HCEC 1CT (cell line): ENCODE data around the gene C2orf78.
"Not testable (repeated sequence)": the region's sequence is repeated elsewhere in the genome, so short reads cannot be mapped to it uniquely, and the experiment has no call there.

Source experiments
- DNase-seq: peaks from one replicate; pipeline ENCODE4 v3.0.0-alpha.2; 2017

The C2orf78 gene, protein sequence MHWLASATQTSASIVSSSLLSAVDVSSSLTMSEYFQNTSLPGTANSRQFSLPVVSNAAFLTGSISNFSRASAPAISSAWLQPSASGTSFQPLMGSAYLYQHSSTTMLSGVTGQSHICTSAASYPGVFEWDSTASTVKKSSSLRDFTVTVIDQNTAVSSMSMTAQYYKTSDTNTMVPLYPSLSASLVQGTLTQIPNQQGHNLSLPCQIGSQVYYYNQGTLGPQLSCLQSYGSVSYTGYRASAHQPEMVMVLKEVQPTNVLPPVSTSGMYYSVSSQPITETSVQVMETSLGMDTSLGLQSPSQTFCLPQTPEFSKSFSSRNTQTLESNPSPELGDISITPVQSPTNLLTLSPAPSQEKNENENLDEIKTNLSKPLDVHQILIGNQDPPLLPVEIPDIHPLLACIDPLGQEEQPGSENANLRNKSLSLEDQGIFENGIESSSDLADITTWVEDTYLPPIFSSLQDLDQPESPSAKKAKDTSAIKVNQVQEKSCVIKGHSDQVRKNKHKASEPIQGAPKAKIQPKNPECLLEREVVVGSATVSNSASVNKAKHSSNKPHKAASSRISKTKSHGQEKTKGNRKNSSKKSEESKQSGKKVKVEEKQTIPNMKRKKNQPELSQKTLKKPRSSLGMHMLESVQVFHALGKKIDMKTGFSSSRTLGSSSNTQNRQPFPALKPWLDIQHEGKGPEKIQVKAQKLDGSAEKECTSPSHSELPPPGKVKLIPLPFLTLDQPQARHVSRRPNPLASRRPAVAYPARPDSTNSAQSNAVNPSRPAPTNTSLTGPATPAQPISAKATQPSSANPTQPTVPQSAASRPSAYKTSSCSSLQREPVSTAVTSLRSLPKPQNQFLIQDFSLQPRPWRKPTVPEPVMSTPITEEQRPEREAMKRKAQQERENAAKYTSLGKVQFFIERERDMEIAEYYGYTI

GRCh38 chr2:73783883-73784282 is at the start of gene C2orf78:
Gene C2orf78 (plus strand): TSS chr2:73784183. CDS start chr2:73784310, 127 bp downstream.
- not testable (repeated sequence) for DNase-seq

DNA sequence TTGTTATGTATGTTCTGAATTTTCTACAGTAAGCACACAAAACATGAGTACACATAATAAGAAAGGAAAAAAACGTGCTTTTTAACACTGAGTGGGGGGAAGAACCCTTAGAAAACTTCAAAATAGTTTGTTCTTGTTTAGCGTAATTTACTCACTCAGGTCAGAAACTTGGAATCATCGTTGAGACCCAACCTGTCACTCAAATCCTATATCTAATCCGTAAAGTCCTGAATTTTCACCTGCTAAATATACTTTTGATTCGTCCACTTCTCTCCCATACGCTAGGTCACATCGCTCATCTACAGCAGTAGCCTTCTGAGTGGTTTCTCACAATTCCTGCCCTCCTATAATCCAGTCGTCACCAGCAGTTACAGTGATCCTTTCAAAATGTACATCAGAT is 47.6 kb upstream of the C2orf78 start:
- DNase-seq, result no peak

DNA sequence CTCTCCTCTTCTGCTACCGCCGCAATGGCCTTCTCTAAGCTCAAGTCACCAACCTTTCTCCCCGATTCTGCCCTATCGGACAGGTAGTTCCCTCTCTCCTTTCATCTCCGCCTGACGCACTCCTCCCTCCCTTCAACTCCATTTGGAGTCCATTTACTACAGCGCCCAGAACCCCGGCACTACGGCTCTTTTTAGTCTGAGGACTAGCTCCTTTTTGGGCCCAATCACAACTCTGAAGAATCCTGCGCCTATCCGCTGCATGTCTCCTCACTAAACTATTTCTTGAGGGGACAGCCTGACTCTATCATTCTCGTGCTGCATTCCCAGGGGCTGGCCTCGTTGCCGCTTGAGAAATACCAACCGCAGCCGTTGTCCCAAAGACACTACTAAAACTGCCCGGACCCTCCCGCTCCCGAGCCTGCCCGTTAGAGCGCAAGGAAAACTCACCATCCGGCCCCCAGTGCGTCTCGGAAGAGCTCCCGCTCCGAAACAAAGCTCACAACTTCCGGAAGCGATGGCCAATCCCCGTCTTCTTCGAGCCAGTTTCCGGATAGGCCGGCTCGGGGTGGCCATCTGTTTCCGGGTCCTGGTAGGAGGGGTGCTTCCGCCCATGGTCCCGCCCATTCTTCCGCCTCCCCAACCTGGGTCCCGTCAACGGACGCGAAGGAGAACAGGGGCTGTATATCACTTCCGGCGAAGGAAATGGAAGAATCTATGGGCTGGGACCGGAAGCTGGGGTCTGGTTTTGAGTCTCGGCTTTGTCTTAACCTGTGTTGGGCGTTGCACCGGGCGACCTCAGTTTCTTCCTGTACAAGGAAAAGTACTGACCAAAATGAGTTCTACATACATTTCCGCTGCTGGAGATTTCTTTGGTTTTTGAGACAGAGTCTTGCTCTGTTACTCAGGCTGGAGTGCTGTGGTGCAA is 46.9 kb upstream of the C2orf78 start, which contains the start of gene TPRKB:
Gene TPRKB (minus strand): TSS at position 491 of the 925 bp plus-strand sequence. CDS start 2,776 bp downstream, outside the sequence.
- DNase-seq, result peak; percentile 98

DNA sequence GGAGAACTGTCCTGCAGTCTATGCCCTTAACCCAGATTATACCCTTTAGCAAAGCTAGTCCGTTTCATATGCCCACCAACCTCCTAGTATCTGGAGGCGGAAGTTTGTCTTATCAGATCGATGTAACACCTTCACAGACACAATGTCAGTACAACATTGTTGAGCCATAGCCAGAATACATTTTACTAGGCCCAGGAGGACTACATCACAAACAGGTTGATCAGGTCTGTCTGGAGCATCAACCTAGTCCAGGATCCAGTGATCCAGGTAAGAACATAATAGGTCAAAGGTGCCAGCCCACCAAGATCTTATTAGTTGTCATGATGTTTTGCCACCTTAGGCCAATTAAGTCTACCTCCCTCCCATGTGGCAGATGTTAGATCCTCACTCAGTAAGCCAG is 44.9 kb upstream of the C2orf78 start:
- no peak for DNase-seq

DNA sequence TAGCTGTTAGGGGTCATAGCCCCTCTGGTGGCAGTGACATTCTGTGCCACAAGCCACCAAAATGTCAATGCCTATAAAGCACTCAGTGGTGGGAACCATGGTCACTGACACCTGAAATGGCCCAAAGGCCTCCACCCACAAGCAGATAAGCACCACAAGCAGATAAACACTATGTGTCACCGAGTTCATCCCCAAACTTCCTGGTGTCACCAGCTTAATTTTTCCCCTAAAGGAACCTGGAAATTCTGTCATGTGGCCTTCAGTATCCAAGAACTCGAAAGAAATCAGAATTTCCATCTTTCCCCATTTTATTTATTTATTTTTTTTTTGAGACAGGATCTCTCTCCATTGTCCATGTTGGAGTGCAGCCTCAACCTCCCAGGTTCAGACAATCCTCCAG is 43.2 kb upstream of the C2orf78 start:
- DNase-seq, result no peak

GRCh38 chr2:73746015-73746876 is 37.7 kb upstream of the C2orf78 start:
- DNase-seq, result no peak

DNA sequence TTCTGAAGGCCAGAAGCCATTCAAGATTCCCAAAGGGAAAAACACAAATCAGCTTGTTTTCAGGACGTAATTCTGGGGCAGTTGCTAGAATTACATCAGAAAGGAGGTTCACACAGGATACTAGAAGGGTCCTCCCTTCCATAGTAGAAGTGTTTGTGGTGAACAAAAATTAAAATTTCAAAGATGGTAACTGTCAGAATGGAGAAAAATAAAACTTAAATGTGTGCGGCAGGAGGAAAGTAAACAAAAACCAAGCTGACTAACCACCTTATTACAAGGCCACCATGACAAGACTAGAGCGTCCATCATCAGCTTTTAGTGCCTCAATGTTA is 37.1 kb upstream of the C2orf78 start:
- no peak for DNase-seq

GRCh38 chr2:73749314-73749713 is 34.7 kb upstream of the C2orf78 start:
- no peak for DNase-seq

- DNase-seq, result not testable (repeated sequence)
These were observed 29.7 kb upstream of the C2orf78 start for GRCh38 chr2:73754332-73754731.

- no peak for DNase-seq
These were observed 24.7 kb upstream of the C2orf78 start for GRCh38 chr2:73759285-73759764.

GRCh38 chr2:73759904-73760303 is 24.1 kb upstream of the C2orf78 start:
- DNase-seq, result no peak

DNA sequence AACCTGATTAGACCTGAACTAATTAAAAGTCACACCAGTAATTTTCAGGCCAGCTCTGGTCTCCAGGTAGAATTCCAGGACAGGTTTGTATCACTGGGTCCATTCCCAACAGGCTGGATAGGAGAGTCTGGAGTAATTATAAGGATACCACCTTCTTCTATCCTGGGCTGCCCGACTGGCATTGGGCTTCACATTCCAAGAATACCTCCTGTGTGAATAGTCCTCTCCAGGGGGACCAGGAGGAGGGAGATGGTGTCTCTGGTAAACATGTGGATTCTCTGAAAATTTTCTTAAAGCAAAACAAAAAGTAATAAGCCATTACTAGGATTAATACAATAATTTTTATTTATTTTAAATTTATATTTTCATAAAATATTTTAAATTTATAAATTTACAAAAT is 21.4 kb upstream of the C2orf78 start:
- no peak for DNase-seq

DNA sequence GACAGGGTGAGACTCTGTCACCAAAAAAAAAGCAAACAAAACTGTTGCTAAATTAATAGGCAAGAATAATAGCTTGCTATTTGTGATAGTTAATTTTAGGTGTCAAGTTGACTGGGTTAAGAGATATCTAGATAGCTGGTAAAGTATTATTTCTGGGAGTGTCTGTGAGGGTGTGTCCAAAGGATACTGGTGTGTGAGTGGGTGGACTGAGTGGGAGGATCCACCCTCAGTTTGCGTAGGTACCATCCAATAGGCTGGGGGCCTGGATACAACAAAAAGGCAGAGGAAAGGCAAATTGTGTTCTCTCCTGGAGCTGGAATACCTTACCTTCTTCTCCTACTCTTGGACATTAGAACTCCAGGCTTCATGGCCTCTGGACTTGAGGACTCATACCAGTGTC is 19.0 kb upstream of the C2orf78 start:
- DNase-seq, result no peak

DNA sequence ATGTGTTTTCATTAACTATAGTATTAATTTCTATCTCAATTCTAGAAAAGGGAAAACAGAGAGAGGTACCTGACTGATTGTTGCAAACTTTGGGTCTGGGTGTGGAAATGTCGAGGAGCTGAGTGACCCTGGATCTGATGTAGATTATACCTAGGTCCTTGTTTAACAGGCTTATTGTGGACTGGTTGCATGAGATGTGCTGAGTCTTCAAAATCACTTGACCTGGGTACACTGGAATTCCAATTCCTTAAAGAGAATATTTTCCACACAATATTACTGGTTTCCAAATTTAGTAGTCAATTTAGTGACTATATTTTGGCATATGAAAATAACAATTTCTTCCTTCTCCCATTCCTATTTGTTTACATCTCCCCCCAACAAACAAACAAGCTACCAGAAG is 17.6 kb upstream of the C2orf78 start:
- DNase-seq, result no peak

DNA sequence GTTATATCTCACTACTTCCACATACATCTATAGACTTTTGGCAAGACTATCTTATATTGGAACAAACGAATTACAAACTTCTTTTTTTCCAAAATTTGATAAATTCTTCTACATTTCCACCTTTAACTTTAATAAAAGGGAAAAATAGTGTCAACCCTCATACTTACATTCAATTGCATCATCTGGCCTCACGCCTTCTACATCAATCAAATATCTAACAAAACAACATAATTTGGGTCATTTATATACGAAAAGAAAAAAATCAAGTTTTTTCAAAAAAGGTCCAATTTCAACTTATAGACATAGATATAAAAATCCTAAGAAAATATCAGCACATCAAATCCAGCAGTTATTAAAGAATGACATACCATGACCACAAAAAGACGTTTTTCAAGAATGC is 17.0 kb upstream of the C2orf78 start:
- DNase-seq, result no peak

DNA sequence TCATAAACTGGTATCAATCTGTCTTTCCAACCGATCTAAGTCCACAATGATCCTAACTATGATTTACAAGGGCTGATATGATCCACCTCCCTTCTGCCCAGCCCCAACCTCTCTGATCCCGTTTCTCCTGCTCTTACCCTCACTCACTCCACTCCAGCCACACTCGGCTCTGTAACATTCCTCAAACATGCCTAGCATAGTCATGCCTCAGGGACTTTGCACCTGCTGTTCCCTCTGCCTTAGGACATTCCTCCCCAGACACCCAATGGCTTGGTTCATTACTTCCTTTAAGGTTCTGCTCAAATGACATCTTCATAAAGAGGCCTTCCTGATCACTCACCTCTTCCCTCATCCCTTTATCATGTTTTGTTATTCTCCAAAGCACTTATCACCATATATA is 13.3 kb upstream of the C2orf78 start:
- DNase-seq, result no peak

- no peak for DNase-seq
These were observed 11.2 kb upstream of the C2orf78 start for GRCh38 chr2:73772819-73773218.

- DNase-seq, result no peak
These were observed 7.6 kb upstream of the C2orf78 start for GRCh38 chr2:73776381-73776780.

DNA sequence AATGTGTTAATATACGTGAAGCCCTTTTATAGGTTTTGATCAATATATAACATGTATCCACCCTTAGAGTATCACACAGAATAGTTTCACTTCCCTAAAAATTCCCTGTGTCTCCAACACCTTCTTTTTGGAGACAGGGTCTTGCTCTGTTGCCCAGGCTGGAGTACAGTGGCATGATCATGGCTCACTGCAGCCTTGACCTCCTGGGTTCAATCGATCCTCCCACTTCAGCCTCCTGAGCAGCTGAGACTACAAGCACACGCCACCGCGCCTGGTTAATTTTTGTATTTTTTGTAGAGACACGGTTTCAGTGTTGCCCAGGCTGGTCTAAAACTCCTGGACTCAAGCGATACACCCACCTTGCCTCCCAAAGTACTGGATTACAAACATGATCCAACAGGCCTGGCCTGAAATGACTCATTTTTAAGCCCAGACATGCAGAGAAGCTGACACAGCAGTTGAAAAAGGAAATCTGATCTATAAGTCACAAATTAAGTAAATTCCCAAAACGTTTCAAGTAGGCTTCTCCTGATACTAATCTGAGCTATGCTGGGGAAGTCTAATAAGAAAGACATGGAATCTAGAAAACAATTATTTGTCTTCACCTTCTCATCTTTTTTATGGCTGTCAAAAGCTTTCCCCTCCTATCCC is 7.0 kb upstream of the C2orf78 start:
- peak; percentile 45 for DNase-seq

- DNase-seq, result not testable (repeated sequence)
These were observed 5.0 kb upstream of the C2orf78 start for GRCh38 chr2:73778867-73779466.
